OCI-LY3 (cell line): Measurements from ENCODE around the gene SLC8A1.

Experiments
- H2AFZ ChIP-seq: fragments of 200-600, 300-600 bp; shearing (Covaris generic); 2 replicates; pipeline ENCODE4 v1.6.0; 2014; ENCODE audit warnings: antibody characterized with exemption, low read depth, low read length
- H3K27ac ChIP-seq: fragments of 200-600, 300-600 bp; sonication (generic); 2 replicates; pipeline ENCODE4 v1.5.1; 2014; ENCODE audit warnings: mild to moderate bottlenecking, low read length, moderate library complexity, mixed read lengths
- H3K27me3 ChIP-seq: fragments of 200-600, 300-600 bp; sonication (generic); 2 replicates; pipeline ENCODE4 v1.6.1; 2014; ENCODE audit warnings: low read depth, low read length, mixed read lengths
- H3K36me3 ChIP-seq: fragments of 200-600, 300-600 bp; sonication (generic); replicated peaks from 2 replicates; pipeline ENCODE3; 2014; ENCODE audit warnings: low read depth, low read length, mixed read lengths
- H3K4me1 ChIP-seq: fragments of 300-600, 200-600 bp; sonication (generic); 2 replicates; pipeline ENCODE4 v1.6.1; 2014; ENCODE audit warnings: low read length, mixed read lengths
- H3K4me2 ChIP-seq: fragments of 200-600, 300-600 bp; sonication (generic); 2 replicates; pipeline ENCODE4 v1.6.1; 2014; ENCODE audit warnings: low read length, mixed read lengths
- H3K4me3 ChIP-seq: fragments of 300-600, 200-600 bp; sonication (generic); 2 replicates; pipeline ENCODE4 v1.5.1; 2014; ENCODE audit warnings: antibody characterized with exemption, mild to moderate bottlenecking, low read length, moderate library complexity
- H3K79me2 ChIP-seq: fragments of 300-600, 200-600 bp; shearing (Covaris generic); 2 replicates; pipeline ENCODE4 v1.6.1; 2014; ENCODE audit warnings: mild to moderate bottlenecking, low read length, mixed read lengths
- H3K9ac ChIP-seq: fragments of 300-600, 200-600 bp; shearing (Covaris generic); 2 replicates; pipeline ENCODE4 v1.6.0; 2014; ENCODE audit warnings: mild to moderate bottlenecking, low read length, moderate library complexity
- H3K9me3 ChIP-seq: fragments of 200-600, 300-600 bp; shearing (Covaris generic); 2 replicates; pipeline ENCODE4 v1.6.1; 2014; ENCODE audit warnings: low read length, mixed read lengths; ENCODE audit not compliant: insufficient read depth
- H4K20me1 ChIP-seq: fragments of 200-600, 300-600 bp; sonication (generic); 2 replicates; pipeline ENCODE4 v1.6.1; 2016; ENCODE audit warnings: low read length, mixed read lengths; ENCODE audit not compliant: insufficient read depth
- EZH2phosphoT487 ChIP-seq: fragments of 200-600 bp; shearing (Covaris generic); IDR thresholded peaks from 2 replicates; pipeline ENCODE4 v1.6.1; 2018; ENCODE audit warnings: antibody characterized with exemption, mixed run types, low read depth
- TF ChIP-seq, protein P1 (sequence below): fragments of 200-600, 300-600 bp; sonication (generic); IDR thresholded peaks from 2 replicates; pipeline ENCODE4 v1.5.1; 2014; ENCODE audit warnings: antibody characterized with exemption, low read length, low read depth

Gene SLC8A1

DNA sequence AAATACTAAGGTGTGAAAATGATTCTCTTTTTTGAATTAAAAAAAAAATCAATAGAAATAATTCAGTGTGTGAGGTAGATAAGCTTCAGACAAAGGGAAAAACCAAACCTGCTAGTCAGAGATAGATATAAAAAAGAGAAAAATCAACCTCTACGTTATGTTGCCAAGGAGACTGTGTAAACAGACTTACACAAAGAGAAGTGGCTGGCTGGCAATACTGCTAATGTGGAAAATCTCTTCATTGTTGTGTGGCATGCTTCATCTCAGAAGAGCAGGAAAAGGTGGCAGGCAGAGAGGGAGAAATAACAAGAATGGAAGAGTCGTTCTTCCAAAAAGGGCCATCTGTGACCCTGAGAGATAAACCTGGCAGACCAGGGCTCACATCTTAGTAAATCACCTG lies 200.8 kb downstream of the SLC8A1 start:
- Histone ChIP-seq H3K27ac (no peak overlapping the region), H3K4me2 (no peak overlapping the region), H3K36me3 (no peaks in the 10 kb centered on the region), H3K9me3 (no peaks in the 10 kb centered on the region), H3K79me2 (no peaks in the 10 kb centered on the region), H3K4me1 (no peaks in the 10 kb centered on the region), H4K20me1 (no peaks in the 10 kb centered on the region), H3K27me3 (no peaks in the 10 kb centered on the region), H2AFZ (no peak overlapping the region), H3K4me3 (no peak overlapping the region), H3K9ac (no peak overlapping the region)
- TF ChIP-seq, protein P1, sequence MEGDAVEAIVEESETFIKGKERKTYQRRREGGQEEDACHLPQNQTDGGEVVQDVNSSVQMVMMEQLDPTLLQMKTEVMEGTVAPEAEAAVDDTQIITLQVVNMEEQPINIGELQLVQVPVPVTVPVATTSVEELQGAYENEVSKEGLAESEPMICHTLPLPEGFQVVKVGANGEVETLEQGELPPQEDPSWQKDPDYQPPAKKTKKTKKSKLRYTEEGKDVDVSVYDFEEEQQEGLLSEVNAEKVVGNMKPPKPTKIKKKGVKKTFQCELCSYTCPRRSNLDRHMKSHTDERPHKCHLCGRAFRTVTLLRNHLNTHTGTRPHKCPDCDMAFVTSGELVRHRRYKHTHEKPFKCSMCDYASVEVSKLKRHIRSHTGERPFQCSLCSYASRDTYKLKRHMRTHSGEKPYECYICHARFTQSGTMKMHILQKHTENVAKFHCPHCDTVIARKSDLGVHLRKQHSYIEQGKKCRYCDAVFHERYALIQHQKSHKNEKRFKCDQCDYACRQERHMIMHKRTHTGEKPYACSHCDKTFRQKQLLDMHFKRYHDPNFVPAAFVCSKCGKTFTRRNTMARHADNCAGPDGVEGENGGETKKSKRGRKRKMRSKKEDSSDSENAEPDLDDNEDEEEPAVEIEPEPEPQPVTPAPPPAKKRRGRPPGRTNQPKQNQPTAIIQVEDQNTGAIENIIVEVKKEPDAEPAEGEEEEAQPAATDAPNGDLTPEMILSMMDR, result no peak
- TF ChIP-seq EZH2phosphoT487, result no peak

DNA sequence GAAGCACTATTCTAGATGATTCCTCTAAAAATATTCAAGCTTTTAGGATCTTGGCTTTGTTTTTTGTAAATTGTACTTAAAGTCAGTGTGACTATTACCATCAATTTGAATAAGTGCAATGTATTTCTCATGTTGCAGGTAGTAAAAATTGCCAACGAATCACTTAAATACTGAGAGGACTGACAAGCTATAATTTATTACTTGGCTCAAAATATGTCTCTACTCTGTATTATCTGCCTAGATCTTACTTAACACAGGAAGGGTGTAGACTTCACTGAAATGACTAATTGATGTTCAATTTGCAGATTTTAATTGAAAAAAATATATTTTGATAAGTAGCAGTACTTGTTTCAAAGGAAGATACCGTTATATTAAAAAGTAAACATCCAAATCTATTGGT lies 202.3 kb downstream of the SLC8A1 start:
- Histone ChIP-seq H3K4me1 (no peaks in the 10 kb centered on the region), H3K9me3 (no peaks in the 10 kb centered on the region), H3K27ac (no peak overlapping the region), H3K36me3 (no peaks in the 10 kb centered on the region), H4K20me1 (no peaks in the 10 kb centered on the region), H3K9ac (no peak overlapping the region), H3K4me3 (no peak overlapping the region), H3K4me2 (no peak overlapping the region), H3K79me2 (no peaks in the 10 kb centered on the region), H2AFZ (no peak overlapping the region), H3K27me3 (no peaks in the 10 kb centered on the region)
- no peak for TF ChIP-seq EZH2phosphoT487
- TF ChIP-seq, protein P1, result no peak

DNA sequence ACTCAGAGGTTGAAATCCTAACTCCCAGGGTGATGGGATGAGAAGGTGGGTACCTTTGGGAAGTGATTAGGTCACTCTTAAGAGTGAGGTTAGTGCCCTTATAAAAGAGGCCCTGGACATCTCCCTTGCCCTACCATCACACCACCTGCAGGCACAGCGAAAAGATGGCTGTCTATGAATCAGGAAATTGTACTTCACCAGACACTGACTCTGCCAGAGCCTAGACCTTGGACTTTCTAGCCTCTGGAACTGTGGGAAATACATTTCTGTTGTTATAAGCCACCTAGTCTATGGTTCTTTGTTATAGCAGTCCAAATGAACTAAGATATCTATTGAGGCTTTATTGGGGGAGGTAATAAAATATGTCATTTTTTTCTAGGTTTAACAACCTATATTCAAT lies 203.6 kb downstream of the SLC8A1 start:
- TF ChIP-seq, protein P1, result no peak
- TF ChIP-seq EZH2phosphoT487, result no peak
- no peak overlapping the region for H3K4me3 ChIP-seq
- no peaks in the 10 kb centered on the region for H3K27me3 ChIP-seq
- no peak overlapping the region for H3K27ac ChIP-seq
- no peaks in the 10 kb centered on the region for H3K9me3 ChIP-seq
- H4K20me1 ChIP-seq, result no peaks in the 10 kb centered on the region
- no peaks in the 10 kb centered on the region for H3K4me1 ChIP-seq
- no peak overlapping the region for H3K4me2 ChIP-seq
- H3K9ac ChIP-seq, result no peak overlapping the region
- no peaks in the 10 kb centered on the region for H3K79me2 ChIP-seq
- no peaks in the 10 kb centered on the region for H3K36me3 ChIP-seq
- H2AFZ ChIP-seq, result no peak overlapping the region

DNA sequence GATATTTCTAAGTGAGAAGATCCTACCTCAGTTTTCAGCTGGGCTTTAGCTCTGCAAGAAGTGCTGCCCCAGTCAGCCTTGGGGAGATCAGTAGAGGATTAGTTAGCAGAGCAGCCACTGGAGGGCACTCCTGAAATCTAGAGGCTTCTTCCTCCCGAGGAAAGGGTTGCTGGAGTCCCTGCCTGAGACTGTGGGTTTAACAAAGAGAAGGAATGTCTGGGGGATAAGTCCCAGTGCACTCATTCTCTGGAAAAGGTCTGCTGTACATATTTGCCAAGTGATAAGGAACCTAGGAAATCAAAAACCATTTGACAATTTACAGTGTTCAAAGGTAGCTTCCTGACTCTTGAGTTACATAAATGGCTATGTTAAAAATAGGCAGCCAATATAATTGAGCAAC lies 207.2 kb downstream of the SLC8A1 start:
- TF ChIP-seq, protein P1, result peak; percentile 69
- TF ChIP-seq EZH2phosphoT487, result no peak
- no peak overlapping the region for H3K9ac ChIP-seq
- no peaks in the 10 kb centered on the region for H3K36me3 ChIP-seq
- H3K27ac ChIP-seq, result no peak overlapping the region
- no peak overlapping the region for H3K4me3 ChIP-seq
- H3K79me2 ChIP-seq, result no peaks in the 10 kb centered on the region
- peak overlapping the region; percentile 83 for H2AFZ ChIP-seq
- no peaks in the 10 kb centered on the region for H3K4me1 ChIP-seq
- no peaks in the 10 kb centered on the region for H3K27me3 ChIP-seq
- H3K9me3 ChIP-seq, result no peaks in the 10 kb centered on the region
- H4K20me1 ChIP-seq, result no peaks in the 10 kb centered on the region
- H3K4me2 ChIP-seq, result no peak overlapping the region
